Kasumi-1 (cell line): ENCODE results near the gene IGSF23.
"Not testable (repeated sequence)": the region's sequence is repeated elsewhere in the genome, so short reads cannot be mapped to it uniquely, and the experiment has no call there.

Experiments
- DNase-seq, 2 experiments: peaks; one replicate each; lab custom pipeline; 2025; lab: John Stamatoyannopoulos, UW

IGSF23 gene

GRCh38 chr19:44611812-44612295, 1.5 kb upstream of the IGSF23 start:
- no peak for DNase-seq

GRCh38 chr19:44614313-44614712, 950 bp downstream of the IGSF23 start:
- no peak for DNase-seq

GRCh38 chr19:44615863-44616247, 2.5 kb downstream of the IGSF23 start:
- DNase-seq: peak in 1 of 2 experiments; percentile 18

GRCh38 chr19:44617110-44617880, 3.9 kb downstream of the IGSF23 start:
- DNase-seq: no peak

GRCh38 chr19:44618640-44619357, 5.4 kb downstream of the IGSF23 start:
- DNase-seq: no peak

GRCh38 chr19:44620667-44621066, 7.3 kb downstream of the IGSF23 start:
- DNase-seq: no peak

- DNase-seq: no peak
Measured at GRCh38 chr19:44621367-44621766, 8.0 kb downstream of the IGSF23 start.

- DNase-seq: peak; percentile 46 to 62
Measured at GRCh38 chr19:44623080-44623479, 9.7 kb downstream of the IGSF23 start.

- no peak for DNase-seq
Measured at GRCh38 chr19:44623626-44624025, 10.3 kb downstream of the IGSF23 start.

GRCh38 chr19:44624840-44625354, 11.5 kb downstream of the IGSF23 start:
- no peak for DNase-seq

- DNase-seq: not testable (repeated sequence)
Measured at GRCh38 chr19:44625637-44626036, 12.3 kb downstream of the IGSF23 start.

- no peak for DNase-seq
Measured at GRCh38 chr19:44626048-44626624, 12.8 kb downstream of the IGSF23 start.

GRCh38 chr19:44627631-44628030, 14.3 kb downstream of the IGSF23 start:
- DNase-seq: no peak

GRCh38 chr19:44628793-44629192, 15.4 kb downstream of the IGSF23 start:
- no peak for DNase-seq

GRCh38 chr19:44631611-44632010, 18.2 kb downstream of the IGSF23 start:
- DNase-seq: not testable (repeated sequence)

- DNase-seq: not testable (repeated sequence)
Measured at GRCh38 chr19:44634058-44634457, 20.7 kb downstream of the IGSF23 start.

GRCh38 chr19:44634785-44635184, 21.4 kb downstream of the IGSF23 start:
- DNase-seq: no peak

- DNase-seq: peak; percentile 56 to 68
Measured at GRCh38 chr19:44635581-44636438, 22.4 kb downstream of the IGSF23 start.

- no peak for DNase-seq
Measured at GRCh38 chr19:44636439-44637389, 23.4 kb downstream of the IGSF23 start.

- no peak for DNase-seq
Measured at GRCh38 chr19:44637390-44637764, 24.0 kb downstream of the IGSF23 start.

- no peak for DNase-seq
Measured at GRCh38 chr19:44640518-44640917, 27.2 kb downstream of the IGSF23 start.
